Tibial nerve (tissue), 4 donors: ENCODE results near the gene FAM78A.

Source experiments
- EP300 ChIP-seq, 2 donors: sonication (generic); formaldehyde crosslinking; IDR thresholded peaks; one replicate each; pipeline ENCODE4 v1.6.1; 2017; ENCODE audit warnings: antibody characterized with exemption in 2 of 2, mild to moderate bottlenecking in 1 of 2
- POLR2A ChIP-seq, 2 donors: fragments of 450-650 bp; IDR thresholded peaks; one replicate each; pipeline ENCODE4 v1.6.1; 2017; ENCODE audit warnings: antibody characterized with exemption in 2 of 2, mild to moderate bottlenecking in 2 of 2, moderate library complexity in 2 of 2
- TF ChIP-seq, protein P1 (sequence below), 5 experiments: fragments of 200-600 bp in 3 of 5; fragments of 450-650 bp in 2 of 5; sonication (generic) in 3 of 5; IDR thresholded peaks; one replicate each; pipeline ENCODE4 v1.5.1; 2016 to 2019; ENCODE audit warnings: antibody characterized with exemption in 5 of 5, mild to moderate bottlenecking in 3 of 5, moderate library complexity in 2 of 5

- TF ChIP-seq, protein P1, sequence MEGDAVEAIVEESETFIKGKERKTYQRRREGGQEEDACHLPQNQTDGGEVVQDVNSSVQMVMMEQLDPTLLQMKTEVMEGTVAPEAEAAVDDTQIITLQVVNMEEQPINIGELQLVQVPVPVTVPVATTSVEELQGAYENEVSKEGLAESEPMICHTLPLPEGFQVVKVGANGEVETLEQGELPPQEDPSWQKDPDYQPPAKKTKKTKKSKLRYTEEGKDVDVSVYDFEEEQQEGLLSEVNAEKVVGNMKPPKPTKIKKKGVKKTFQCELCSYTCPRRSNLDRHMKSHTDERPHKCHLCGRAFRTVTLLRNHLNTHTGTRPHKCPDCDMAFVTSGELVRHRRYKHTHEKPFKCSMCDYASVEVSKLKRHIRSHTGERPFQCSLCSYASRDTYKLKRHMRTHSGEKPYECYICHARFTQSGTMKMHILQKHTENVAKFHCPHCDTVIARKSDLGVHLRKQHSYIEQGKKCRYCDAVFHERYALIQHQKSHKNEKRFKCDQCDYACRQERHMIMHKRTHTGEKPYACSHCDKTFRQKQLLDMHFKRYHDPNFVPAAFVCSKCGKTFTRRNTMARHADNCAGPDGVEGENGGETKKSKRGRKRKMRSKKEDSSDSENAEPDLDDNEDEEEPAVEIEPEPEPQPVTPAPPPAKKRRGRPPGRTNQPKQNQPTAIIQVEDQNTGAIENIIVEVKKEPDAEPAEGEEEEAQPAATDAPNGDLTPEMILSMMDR (IDR thresholded peaks at IDR 0.05) = no peak
- no peak for TF ChIP-seq POLR2A (IDR thresholded peaks at IDR 0.05)
- no peak for TF ChIP-seq EP300 (IDR thresholded peaks at IDR 0.05)
Measured at GRCh38 chr9:131284856-131285255, 8.5 kb upstream of the FAM78A start.
